Duodenal mucosa (tissue), 2 donors: ENCODE results near the gene PNMA6A.
"Not testable (repeated sequence)": the region's sequence is repeated elsewhere in the genome, so short reads cannot be mapped to it uniquely, and the experiment has no call there.

Experiments
- H3K27ac ChIP-seq: one replicate; pipeline ENCODE4 v1.7.0; 2013; ENCODE audit warnings: low read depth, low read length
- H3K27me3 ChIP-seq, 2 donors: one replicate each; pipeline ENCODE4 v1.7.0; 2013; ENCODE audit warnings: low read length in 2 of 2, control low read depth in 1 of 2; ENCODE audit not compliant: insufficient read depth in 2 of 2, control insufficient read depth in 1 of 2
- H3K36me3 ChIP-seq, 2 donors: one replicate each; pipeline ENCODE4 v1.7.0; 2013; ENCODE audit warnings: low read length in 2 of 2, control low read depth in 1 of 2; ENCODE audit not compliant: insufficient read depth in 2 of 2, control insufficient read depth in 1 of 2
- H3K4me1 ChIP-seq, 2 donors: one replicate each; pipeline ENCODE4 v1.7.0; 2013; ENCODE audit warnings: low read length in 2 of 2, control low read depth in 1 of 2; ENCODE audit not compliant: insufficient read depth in 2 of 2, control insufficient read depth in 1 of 2
- H3K4me3 ChIP-seq, 2 donors: one replicate each; pipeline ENCODE4 v1.7.0; 2013; ENCODE audit warnings: low read length in 2 of 2, low read depth in 1 of 2
- H3K9ac ChIP-seq, 2 donors: one replicate each; pipeline ENCODE4 v1.7.0; 2013; ENCODE audit warnings: low read length in 2 of 2, low read depth in 1 of 2
- H3K9me3 ChIP-seq, 2 donors: one replicate each; pipeline ENCODE4 v1.7.0; 2013; ENCODE audit warnings: low read length in 2 of 2, control low read depth in 1 of 2; ENCODE audit not compliant: control insufficient read depth in 1 of 2

The PNMA6A gene

DNA sequence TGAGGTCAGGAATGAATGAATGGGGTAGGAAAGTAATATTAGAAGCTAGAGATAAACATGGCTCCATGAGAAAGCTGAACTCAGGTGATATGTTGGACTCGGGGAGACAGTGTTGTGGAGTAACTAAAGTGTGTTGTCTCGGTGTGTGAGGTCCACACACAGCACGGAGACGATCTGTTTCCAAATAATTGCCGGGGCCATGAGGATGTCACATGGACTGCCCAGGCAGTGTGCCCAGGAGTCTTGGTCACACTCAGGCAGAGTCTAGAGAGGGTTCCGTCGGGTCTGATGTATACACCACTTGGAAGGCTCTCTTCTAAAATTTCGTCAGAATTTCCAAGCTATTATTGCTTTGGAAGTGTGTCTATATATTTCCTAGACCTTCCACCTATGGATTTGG lies 48.0 kb downstream of the PNMA6A start:
- H3K27ac ChIP-seq, H3K36me3 ChIP-seq, H3K4me1 ChIP-seq, H3K4me3 ChIP-seq, H3K9ac ChIP-seq, H3K27me3 ChIP-seq, H3K9me3 ChIP-seq: not testable (repeated sequence)

DNA sequence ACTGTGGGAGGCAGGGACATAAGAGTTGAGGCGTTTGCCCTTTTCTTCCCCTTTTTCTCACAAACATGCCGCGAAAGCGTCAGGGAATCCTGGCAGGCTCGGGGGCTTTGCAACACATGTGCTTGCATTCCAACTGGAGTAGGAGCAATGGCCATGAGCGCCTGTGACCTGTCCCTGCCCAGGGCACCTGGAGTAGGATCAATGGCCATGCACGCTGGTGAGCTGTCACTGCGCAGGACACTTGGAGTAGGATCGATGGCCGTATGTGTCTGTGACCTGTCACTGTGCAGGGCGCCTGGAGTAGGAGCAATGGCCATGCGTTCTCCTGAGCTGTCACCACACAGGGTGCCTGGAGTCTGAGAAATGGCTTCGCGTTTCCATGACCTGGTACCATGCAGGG lies 51.2 kb downstream of the PNMA6A start:
- not testable (repeated sequence) for H3K36me3 ChIP-seq, H3K9me3 ChIP-seq, H3K9ac ChIP-seq, H3K4me1 ChIP-seq, H3K4me3 ChIP-seq, H3K27me3 ChIP-seq, H3K27ac ChIP-seq
